GM08714 (cell line): ENCODE measurements around the gene GXYLT2.

Experiments
- H3K4me3 ChIP-seq: fragments of 200-500 bp; sonication (Bioruptor generic); 2 replicates; pipeline ENCODE4 v1.5.1; 2014; ENCODE audit warnings: mild to moderate bottlenecking, low read length, inconsistent platforms
- ZNF274 ChIP-seq: IDR thresholded peaks from 2 replicates; pipeline ENCODE4 v1.6.1; 2012; ENCODE audit warnings: mild to moderate bottlenecking, low read depth, low read length

The GXYLT2 gene

GRCh38 chr3:72888546-72889309 lies 882 bp downstream of the GXYLT2 start:
- H3K4me3 ChIP-seq, result no peak overlapping the region; the same call in 1 of the 2 replicates
- no peak for TF ChIP-seq ZNF274

GRCh38 chr3:72889310-72890165 lies 1.7 kb downstream of the GXYLT2 start:
- no peak overlapping the region for H3K4me3 ChIP-seq
- TF ChIP-seq ZNF274, result no peak

DNA sequence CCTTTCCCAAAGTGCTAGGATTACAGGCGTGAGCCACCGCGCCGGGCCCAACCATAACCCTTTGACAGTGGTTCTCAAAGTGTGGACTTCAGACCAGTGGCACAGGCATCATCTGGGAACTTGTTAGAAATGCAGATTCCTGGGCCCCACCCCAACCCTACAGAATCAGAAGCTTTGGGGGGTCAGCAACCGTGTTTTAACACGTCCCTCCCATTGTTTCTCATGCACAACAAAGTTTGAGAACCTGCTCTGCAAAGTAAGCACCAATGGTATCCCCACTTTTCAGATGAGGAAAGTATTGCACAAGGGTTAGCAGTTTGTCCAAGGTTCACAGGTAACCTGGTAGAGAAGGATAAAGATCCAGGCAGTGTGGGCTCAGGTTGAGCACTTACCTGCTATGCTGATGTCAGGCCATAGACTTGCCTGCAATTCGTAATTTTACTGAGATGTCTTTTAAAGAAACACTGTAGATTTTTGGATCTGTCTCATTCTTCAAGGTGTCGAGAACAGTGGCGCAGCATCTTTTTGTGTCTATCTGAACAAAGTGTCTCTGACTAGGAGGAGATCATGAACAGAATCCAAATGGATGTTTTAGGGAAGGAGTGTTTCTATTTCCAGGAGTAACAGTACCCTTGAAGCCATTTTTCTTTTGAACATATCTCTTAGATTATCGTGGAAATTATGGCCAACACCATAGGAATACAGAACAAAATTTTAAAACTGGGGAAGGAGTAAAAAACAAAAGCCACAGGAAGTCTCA lies 2.5 kb downstream of the GXYLT2 start:
- TF ChIP-seq ZNF274, result no peak
- no peak overlapping the region for H3K4me3 ChIP-seq

DNA sequence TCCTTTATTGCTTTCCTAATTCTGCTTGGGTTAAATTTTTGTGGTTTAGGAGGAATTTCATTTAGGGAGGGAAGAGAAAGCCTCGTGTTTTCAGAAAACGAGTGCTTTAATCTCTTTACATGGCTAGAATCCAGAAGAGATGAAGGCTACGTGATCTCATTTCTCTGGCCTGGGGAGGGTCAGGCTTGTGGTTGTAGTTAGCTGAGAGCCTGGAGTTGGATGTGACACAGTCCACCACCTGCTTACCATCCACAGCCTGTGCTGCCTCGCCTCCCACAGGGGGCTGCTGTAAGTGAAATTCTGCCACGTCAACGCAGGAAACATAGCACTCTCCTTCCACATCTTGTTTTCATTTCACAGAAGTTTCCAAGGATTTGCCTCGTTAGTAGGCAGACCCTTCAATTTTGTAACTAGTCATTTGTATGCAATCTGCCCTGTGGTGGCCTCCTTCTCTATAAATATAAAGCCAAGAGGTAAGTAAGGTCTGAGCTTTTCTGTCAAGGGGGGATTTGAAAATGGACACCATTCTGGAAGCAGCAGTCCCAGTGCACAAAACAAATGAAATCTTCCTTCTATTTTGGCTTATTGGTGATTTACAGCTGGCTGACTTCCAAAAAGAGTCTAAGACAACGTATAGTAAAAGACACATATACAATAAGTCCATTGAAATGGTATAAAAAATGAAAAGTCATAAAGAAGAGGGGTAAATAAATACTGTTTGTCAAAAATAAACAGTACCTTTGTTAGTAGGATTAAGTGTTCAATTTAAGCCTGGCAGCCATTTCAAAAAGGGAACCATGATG lies 3.4 kb downstream of the GXYLT2 start:
- TF ChIP-seq ZNF274, result no peak
- no peak overlapping the region for H3K4me3 ChIP-seq

DNA sequence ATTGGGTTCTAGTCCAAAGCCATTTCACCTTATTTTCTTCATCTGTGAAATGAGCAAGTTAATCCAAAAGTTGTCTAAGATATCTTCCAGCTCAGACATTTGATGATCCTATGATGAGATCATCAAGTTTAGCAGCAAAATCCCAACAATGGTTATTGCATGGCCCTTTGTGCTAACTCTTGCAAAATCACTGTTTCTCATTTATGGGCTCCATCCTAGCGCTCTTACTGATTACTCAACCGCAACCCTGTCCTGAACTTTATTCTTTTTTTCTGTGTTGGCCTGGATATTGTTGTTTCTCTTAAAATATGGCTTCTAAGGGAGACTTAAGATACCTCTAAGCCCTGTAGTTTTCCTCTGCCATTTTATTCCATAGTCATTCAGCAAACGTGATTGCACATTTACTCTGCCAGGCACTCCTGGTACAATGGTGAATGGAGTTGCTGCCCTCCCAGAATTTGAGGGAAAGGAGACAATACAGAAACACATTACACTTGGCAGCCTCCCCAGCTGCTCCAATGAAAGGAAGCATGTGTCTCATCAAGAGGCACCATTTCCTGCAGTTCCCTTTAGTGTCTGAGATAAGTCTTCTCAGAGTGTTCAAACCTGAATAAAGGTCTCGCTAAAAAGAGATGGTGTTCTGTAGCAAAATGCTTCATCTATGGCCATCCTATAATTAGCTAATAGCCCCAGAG lies 4.4 kb downstream of the GXYLT2 start:
- H3K4me3 ChIP-seq, result no peak overlapping the region
- no peak for TF ChIP-seq ZNF274

GRCh38 chr3:72892870-72893269 lies 5.0 kb downstream of the GXYLT2 start:
- no peak for TF ChIP-seq ZNF274
- no peak overlapping the region for H3K4me3 ChIP-seq

DNA sequence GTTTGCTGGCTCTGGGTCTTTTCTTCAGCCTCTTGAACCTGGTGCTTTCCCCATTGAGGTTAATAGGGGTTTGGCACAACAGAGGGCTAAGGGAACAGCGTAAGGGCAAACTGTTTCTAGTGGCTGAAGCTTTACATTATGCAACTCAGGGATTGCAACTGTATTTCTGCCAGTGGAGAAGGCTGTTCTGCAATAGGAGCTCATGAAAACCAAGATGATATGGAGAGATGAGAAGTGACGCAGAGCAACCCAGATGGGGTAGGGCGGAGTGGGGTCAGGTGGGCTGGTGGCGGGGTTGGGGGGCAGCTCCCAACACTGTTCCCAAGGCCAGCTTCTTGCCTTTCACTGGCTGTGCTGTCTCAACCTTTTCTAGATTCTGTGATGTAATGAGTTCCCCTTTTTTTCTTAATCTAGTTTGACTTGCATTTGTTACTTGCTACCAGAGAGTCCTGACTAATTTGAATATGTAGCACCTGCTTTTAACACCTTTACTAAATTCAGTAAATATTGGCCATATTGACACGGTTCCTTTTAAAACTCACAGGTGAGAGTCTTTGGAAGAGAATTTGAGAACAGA lies 7.2 kb downstream of the GXYLT2 start:
- TF ChIP-seq ZNF274, result no peak

DNA sequence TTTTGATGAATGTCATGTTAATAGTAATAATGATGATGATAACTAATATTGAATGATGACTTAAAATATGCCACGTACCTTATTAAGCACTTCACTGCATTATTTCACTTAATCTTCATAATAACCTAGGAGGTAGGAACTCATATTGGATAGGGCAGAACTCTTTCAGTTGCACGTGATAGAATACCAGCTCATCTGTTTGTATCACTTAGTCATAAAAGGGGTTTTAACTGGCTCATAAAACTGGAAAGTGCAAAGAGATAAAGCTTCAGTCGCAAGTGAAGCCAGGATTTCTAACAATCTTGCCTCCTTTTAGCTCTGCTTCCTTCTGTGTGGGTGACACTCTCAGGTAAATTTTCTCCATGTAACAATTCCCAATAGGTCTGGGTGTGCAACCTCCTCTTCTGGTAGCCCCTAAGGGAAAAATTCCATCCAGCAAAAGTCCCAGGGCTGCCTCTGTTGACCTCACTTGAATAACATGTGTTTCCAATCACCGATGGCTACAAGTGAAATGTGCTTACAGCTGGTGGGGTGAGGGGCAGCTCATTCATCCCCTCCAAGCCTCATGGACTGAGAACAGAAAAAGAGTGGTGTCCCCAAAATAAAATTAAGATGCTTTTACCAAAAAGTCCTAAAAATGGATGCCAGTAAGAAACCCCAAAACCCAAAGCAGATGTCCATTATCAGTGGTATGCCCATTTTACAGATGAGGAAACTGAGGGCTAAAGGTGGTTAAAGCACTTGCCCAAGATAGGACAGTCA lies 9.3 kb downstream of the GXYLT2 start:
- TF ChIP-seq ZNF274, result no peak

More for the DNA sequence above, 7.2 kb downstream of the GXYLT2 start:
- H3K4me3 ChIP-seq, result no peak overlapping the region

GRCh38 chr3:72897758-72898007 lies 9.8 kb downstream of the GXYLT2 start:
- no peak overlapping the region for H3K4me3 ChIP-seq
- no peak for TF ChIP-seq ZNF274

More for the DNA sequence above, 9.3 kb downstream of the GXYLT2 start:
- no peak overlapping the region for H3K4me3 ChIP-seq

GRCh38 chr3:72899349-72899765 lies 11.5 kb downstream of the GXYLT2 start:
- TF ChIP-seq ZNF274, result no peak
- H3K4me3 ChIP-seq, result no peak overlapping the region

- TF ChIP-seq ZNF274, result no peak
- H3K4me3 ChIP-seq, result no peak overlapping the region
Observed at GRCh38 chr3:72900048-72900447, 12.2 kb downstream of the GXYLT2 start.

GRCh38 chr3:72901840-72902239 lies 14.0 kb downstream of the GXYLT2 start:
- no peak for TF ChIP-seq ZNF274
- no peak overlapping the region for H3K4me3 ChIP-seq
